NCI-H2227 (cell line): Measurements from ENCODE around the gene KCNJ4.
A peak's percentile ranks its signal among the peaks of the same experiment; 100 is the strongest.
"Not testable (repeated sequence)": the region's sequence is repeated elsewhere in the genome, so short reads cannot be mapped to it uniquely, and the experiment has no call there.

ENCODE experiments used
- DNase-seq: peaks from one replicate; lab custom pipeline; 2025; ENCODE audit not compliant: unreplicated experiment; lab: John Stamatoyannopoulos, UW

KCNJ4 gene

DNA sequence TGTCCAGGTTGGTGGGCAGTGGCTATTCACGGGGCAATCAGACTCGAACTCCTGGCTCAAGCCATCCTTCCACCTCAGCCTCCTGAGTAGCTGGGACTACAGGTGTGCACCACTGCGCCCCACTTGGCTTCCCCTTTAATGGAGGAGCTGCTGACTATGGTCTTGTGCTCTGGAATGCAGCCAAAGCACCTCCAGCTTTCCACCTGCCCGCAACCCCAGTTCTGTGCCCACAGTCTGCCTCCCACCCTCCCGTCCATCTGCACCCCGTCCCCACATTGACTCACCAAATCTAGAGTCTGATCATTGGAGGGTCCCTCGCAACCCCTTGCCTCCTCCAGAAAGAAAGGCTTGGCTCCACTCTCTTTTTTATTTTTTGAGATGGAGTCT, 41.0 kb downstream of the KCNJ4 start:
- no peak for DNase-seq

DNA sequence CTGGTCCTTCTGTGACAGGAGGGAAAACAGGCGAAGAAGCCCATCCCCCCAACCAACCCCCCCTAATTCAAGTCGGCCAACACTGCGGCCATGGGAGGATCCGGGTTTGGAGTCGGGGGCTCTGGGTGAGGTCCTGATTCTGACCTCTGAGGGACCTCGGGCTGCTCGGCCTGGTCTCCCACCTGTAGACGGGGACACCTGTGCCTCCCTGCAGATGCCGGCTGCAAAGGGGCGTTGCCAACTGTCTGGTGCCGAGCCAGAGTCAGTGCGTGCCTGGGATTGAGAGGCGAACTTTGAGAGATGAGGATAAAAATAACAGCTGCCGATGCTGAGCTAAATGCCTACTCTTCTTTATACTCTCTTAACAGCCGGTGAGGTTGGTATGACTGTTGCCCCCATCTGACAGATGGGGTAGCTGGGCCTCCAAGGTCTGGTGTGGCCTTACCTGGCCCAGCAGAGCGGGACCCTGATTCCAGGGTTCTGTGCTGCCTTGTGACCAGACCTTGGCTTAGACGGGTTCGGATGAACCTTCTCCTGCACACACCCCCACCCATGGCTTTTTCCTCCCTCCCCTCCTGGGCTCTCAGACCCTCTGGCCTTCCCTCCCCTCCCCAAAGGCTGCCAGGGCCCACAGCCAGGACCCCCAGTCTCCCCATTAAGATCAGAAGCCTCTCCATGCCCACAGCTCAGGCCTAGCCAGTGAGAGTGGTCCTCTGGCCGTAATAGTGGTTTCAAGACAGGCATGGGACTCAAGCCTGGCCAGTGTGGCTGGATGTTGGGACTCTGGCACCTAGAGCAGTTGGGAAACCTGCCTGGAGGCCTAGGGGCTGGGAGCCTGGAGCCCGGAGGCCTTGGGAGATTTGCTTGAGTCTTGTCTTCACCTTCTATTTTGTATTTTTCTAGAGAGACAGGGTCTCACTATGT, 41.7 kb downstream of the KCNJ4 start:
- no peak for DNase-seq

DNA sequence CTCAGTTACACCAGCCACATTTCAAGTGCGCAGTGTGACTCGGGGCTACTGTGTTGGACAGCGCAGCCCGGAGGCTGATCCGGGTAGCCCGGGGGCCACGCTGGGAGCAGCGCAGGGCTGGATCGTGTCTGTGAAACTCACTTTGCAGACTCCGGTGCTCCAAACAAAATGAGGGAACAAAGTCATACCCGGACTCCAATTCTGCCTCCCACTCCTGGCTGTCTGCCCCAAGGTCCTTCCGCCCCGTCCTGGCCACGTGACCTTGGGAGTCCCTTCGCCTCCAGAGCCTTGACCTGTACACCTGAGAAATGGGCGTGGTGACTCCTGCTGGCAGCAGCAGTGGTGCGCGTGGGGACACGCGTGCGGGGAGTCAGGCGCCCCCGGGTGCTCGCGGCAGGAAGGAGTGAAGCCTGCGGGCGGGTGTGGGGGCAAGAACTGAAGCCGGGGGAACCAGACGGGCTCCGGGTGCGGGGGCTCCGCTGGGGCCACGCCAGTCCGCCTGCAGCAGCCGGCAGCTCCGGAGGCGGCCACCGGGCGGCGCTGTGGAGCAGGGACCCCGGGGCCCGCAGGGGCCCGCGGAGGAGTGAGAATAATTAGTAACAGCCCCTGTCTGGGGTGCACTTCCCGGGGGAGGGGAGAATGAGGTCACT, 42.4 kb downstream of the KCNJ4 start:
- no peak for DNase-seq

DNA sequence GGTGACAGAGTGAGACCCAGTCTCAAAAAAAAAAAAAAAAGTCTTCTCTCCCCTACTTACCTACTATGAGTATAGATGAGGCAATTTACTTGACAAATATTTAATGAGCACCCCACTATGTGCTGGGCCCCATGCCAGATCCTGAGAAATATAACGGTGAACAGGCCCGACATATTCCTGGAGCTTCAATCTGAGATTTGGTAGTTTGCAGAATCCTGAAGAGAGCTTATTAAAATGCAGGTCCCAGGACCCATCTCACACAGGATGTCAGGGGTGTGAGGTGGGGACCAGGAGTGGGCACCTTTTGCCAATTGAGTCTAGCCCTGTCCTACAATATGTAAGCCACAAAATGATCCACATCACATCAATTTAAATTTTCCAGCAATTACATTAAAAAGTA, 44.0 kb downstream of the KCNJ4 start:
- DNase-seq, result no peak

DNA sequence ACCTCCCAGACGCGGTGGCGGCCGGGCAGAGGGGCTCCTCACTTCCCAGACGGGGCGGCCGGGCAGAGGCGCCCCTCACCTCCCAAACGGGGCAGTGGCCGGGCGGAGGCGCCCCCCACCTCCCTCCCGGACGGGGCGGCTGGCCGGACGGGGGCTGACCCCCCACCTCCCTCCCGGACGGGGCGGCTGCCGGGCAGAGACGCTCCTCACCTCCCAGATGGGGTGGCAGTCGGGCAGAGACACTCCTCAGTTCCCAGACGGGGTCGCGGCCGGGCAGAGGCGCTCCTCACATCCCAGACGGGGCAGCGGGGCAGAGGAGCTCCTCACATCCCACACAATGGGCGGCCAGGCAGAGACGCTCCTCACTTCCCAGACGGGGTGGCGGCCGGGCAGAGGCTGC, 45.1 kb downstream of the KCNJ4 start:
- DNase-seq, result not testable (repeated sequence)

DNA sequence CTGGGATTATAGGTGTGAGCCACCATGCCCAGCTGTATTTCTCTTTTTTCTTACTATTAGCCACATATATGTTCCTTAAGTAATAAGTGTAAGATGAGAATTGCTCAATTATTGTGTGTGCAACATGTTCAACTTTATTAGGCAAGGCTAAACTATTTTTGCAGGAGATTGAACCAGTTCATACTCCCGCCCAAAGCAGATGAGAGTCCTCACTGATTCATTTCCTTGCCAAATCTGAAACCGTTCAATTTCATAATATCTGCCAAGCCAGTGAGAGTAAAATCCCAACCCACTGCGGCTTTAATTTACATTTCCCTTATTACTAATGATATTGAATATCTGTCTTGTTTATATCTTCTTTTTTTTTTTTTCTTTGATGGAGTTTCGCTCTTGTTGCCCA, 48.4 kb downstream of the KCNJ4 start:
- no peak for DNase-seq

DNA sequence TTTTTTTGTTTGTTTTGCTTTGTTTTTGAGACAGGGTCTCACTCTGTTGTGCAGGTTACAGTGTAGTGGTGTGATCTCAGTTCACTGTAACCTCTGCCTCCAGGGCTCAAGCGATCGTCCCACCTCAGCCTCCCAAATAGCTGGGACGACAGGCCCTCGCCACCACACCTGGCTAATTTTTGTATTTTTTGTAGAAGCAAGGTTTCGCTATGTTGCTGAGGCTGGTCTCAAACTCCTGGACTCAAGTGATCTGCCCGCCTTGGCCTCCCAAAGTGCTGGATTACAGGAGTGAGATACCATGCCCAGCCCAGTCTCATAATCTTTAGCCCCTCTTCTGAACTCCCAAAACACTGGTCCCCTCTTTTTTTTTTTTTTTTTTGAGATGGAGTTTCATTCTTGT, 50.6 kb downstream of the KCNJ4 start:
- no peak for DNase-seq

DNA sequence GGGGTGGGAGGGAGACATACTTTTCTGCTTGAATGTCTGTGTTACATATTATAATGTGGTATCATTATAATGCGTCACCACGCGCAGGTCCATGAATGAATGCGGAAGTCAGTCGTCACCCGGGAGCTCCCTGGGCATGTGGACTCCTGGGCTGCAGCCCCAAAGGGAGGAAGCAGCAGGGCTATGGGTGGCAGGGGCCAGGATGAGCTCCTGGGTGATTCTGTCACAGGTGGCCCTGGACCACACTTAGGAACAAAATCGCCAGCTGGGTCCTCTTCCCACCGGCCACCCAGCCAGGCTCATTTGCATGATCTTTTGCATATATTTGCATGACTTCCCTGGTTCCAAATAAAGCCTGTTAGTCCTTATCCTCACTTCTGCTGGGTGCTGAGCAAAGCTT, 51.2 kb downstream of the KCNJ4 start:
- DNase-seq, result no peak

DNA sequence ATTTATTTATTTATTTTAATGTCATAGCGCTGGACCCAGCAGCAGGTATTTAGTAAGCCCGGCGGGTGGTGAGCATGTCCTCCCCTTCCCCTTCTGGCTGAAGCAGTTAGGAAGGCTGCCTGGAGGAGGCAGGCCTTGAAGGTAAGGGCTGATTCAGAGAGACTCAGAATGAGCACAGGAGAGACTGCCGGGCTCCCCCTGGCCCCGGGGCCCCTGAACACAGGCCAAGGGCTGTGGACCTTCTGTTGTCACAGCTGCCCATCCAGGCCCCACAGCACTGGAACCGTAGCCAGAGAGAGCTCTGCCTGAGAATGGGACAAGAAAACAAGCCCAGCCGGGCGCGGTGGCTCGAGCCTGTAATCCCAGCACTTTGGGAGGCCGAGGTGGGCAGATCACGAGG, 52.8 kb downstream of the KCNJ4 start:
- no peak for DNase-seq

DNA sequence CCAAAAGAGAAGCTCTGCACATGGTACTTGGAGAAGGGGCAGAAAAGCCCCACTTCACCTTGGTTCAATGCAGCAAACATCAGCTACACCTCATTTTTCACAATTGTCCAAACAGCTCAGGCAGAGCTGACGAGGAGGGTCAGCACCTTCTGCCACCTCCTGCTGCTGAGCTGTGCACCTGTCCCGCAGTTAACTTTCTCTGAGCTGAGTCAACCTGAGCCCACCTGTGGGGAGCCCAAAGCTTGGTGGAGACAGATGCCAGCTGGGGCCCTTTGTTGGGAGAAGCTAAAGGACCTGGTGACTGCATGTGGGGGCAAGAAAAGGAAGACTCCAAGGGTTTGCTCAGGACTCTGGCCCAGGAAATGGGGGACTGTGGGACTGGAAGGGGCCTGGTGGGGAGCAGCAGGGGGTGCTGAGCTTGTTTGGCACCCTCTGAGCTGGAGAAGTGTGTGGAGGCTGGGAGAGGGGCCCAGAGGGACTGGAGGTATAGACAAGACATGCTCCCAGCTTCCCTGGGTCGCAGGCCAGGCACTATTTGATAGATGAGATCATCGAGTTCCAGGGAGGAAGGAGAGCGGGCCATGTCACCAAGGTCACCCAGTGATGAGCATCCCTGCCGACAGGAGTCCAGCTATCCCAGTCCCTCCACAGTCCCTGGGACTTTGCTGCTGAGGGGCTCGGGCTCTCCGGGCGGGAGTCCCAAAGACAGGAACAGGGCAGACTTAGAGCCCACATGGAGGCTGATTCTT, 53.5 kb downstream of the KCNJ4 start:
- DNase-seq, result no peak

DNA sequence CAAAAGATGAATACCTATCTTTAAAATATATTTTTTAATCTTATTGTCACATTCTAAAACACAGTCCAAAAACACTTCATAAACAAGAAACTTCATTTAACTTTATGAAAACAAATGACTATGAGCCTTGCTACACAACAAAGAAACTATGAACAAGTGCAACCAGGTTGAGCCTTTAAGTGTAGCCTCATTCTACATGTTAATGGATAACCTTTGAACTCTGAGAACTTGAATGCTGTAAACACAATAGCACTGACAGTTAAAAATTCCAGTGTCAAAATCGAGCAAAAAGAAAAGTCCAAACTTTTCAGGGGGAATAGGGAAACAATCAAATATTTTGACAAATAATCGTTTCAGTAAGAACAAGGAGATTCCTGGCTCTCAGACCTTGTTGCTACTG, 54.7 kb downstream of the KCNJ4 start:
- DNase-seq, result not testable (repeated sequence)

DNA sequence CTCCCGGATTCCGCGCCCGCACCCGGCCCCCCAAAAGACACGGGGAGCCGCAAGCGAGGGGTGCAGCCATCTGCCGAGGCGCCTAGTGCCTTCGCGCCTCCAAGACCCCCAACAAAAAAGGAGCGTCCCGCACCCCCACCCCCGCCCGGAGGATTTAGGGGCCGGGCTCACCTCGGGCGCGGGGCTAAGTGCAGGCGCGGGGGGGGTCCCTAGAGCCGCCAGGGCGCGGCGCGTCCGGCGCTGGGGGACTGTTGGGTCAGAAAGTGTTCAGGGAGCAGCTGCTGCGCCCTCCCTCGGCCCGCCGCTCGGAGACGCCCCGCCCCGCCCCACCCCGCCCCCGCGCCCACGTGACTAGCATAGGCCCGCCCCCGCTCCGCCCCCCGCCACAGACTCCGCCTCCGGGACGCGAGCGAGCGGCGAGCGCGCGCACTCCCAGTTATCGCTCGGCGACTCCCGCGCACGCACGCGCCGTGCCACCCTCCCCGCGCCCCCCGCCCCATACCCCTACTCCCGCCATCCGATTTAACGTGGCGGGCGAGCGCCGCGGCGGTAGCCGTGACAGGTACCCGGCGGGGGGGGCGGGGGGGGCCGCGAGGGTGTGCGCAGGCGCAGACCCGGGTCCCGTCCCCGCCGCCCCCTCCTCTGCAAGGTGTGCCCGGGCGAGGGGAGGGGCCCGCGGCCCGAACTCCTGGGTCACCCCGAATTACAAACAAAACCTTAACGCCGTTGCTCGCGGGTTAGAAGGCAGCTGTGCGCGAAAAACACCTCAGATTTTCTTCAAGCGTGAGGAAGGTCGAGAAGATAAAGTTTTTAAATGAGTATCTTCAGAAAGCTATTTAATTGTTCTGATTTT, 56.2 kb downstream of the KCNJ4 start:
- DNase-seq, result peak; percentile 88

DNA sequence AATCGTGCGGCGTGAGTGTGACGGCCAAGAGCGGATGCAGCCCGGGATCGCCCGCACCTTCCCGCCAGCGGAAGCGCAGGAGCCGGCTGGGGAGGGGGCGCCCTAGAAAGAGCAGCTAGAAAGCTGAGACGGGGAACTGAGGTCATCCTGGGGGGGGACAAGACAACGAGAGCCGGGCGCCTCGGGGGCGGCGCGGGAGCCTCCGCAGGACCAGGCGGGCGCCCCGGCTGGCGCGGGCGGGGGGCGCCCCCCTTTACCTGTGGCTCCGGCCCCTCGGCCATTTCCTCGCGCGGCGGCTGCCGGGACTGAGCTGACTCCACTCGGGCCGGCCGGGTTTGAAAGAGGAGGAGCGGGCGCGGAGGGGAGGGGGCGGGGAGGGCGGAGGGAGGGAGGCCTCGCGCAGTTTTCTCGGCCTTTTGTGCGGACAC, 56.8 kb downstream of the KCNJ4 start:
- DNase-seq, result peak; percentile 64

DNA sequence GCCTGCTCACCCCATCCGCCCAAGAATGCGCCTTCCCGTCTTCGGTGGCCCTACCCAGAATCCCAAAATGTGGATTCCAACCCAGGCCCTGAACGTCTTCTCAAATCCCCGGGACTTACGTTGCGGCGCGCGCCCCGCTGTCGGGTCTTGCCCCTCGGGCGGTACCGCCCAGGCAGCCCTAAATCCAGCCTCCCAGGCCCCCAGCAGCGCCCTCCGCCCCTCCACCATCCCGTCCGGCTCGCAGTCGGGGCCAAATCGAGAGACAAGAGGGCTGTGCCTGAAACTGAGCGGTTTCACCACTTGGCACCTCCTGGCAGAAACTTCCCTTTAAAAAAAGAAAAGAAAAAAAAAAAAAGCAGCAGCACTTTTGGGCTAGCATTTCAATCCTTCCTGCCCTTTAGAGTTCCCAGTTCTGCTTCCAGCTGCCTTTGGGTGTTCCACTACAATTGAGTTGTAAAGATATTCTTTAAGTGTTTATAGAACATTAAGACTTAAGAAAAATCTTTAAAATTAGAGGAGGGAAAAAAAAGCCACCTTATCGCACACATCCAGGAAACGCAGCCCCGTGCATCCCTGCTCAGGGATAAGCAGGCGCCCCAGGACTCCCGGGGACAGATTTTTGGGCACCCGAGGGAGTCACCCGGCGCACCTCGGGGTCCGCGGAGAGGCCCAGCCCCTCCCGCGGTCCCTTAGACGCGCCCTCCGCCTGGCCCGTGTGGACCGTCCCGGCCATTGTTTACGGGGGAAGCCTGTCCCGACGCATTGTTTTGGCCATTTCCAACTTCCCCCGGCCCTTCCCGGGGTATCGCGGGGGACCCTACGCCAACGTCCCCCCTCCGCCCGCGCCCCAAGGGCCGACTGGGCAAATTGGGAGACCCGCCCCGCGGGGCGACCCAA, 57.6 kb downstream of the KCNJ4 start:
- DNase-seq, result no peak

DNA sequence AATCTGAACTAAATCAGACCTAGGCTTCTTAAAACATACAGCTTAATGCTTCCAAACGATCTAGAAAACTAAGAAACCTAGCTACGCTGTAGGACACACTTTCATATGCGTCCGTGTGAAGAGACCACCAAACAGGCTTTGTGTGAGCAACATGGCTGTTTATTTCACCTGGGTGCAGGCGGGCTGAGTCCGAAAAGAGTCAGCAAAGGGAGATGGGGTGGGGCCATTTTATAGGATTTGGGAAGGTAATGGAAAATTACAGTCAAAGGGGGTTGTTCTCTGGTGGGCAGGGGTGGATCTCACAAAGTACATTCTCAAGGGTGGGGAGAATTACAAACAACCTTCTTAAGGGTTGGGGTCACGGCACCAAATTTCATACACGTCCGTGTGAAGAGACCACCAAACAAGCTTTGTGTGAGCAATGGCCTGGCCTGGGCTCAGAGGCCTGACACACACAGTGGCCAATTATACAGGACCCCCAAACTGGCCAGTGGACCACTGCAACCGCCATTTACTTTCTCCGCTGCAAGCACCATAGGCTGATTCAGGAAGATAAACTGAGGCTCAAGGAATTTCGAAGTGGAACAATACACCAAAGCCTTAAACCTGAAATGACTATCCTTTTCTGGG, 58.4 kb downstream of the KCNJ4 start:
- DNase-seq, result not testable (repeated sequence)

DNA sequence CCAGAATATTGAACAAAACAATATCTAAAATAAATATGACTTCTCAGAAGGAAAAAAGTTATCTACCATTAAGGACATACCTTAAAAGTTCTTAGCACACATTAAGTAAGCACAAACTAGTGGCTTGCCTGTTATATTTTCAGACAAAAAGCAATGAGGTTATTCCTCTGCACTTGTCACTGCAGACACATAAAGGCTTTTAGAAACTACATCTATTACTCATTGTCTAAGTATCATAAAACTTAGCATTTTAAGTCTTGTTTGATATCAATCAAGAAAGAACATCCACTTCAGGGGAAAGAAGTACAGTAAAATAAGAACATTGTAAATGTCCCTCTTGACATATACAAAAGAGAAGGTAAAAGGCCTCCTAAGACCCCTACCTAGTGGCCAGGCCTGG, 59.1 kb downstream of the KCNJ4 start:
- not testable (repeated sequence) for DNase-seq

DNA sequence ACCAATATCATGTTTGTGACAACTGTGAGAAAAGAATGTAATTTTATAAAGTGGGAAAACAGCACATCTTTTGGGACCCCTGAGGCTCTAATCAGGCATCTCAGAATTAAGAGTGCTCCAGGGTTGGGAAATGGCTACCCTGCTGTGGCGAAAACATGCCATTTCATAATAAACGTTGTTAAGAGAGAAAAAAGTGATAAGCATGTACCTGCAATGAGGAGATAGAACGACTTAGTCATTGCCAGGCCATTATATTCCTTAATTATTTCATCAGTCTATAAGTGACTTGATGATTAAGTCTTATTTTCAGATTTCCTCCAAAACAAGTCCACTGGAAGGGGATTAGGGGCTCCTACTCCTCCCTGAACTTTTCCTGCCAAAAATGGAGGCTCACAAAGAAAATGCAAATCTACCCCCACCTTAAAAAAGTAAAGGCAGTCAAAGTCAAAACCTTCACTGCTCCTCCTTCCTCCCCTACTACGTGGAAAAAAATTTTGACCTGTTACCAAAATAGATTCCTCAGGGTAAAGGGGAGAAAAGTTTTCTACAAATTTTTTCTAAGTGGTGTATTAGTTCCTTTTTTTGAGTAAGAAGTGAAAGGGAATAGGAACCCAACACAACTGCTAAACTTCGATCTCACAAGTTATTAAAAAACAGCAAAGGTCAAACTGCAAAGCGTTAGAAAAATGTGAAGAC, 59.9 kb downstream of the KCNJ4 start:
- DNase-seq, result not testable (repeated sequence)

DNA sequence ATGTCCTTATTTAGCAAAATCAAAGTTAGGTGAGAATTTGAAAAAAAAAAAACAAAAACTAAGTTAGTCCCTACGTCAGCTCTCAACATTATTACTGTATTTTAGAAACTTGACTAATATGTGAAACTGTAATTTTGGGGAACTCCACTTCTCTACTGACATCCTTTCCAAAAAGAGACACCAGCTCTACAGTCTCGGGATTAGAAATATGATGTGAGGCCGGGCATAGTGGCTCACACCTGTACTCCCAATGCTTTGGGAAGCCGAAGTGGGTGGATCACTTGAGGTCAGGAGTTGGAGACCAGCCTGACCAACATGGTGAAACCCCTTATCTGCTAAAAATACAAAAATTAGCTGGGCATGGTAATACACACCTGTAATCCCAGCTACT, 65.6 kb downstream of the KCNJ4 start:
- DNase-seq, result not testable (repeated sequence)
